GM21737 (cell line): Measurements from ENCODE around the gene DTNB.
A peak's percentile ranks its signal among the peaks of the same experiment; 100 is the strongest.

ENCODE experiments used
- ATAC-seq: cut with Tn5 transposase; IDR thresholded peaks from one replicate; pipeline ENCODE4 v1.9.1; 2021; ENCODE audit warnings: mild to moderate bottlenecking, moderate library complexity; ENCODE audit not compliant: unreplicated experiment

Gene DTNB

DNA sequence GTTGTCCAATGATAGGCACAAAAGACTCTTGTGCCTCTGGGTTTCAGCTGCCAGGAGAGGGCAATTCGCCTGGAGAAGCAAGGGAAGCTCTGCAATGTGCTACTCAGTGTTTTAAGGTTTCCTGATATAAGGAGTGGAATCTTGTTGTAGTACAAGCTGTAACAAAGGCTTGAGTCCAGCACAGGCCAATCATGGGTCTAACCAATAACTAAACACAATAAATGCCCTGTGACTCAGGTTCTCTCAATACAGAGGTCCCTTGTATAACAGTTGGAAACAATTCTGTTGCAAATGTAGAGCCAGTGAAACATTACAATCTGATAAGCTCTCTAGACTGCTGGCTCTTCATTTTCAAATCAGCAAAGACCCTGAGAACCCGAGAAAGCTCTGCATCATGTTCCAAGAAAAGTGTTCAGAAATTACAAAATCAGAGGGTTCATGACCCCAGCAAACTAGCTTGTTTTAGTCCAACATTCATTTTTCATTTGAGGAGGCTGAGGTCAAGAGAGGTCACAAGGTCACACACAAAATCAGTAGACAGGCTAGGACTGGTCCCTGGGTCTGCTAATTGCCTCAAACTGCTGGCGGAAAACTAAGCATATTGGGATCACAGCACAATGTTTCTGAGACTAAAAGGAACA, 272.7 kb downstream of the DTNB start:
- no peak for ATAC-seq

DNA sequence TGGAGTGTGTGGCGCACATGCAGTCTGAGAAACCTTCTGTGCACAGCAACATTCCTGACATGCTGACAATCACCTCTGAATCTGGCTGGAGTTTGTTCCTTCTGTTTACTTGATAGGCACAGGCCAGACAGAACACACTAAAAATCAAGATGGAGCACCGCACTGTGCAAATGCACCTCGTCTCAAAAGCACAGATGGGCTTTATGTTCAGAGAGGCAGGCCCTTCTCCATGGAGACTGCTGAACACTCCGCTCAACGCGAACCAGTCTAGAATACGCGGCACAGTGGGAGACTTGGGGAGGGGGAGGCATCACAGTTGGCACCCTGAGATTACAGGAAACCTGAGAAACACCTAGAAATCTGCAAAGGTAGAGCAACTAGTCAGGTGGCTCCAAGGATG, 273.2 kb downstream of the DTNB start:
- ATAC-seq, result no peak

DNA sequence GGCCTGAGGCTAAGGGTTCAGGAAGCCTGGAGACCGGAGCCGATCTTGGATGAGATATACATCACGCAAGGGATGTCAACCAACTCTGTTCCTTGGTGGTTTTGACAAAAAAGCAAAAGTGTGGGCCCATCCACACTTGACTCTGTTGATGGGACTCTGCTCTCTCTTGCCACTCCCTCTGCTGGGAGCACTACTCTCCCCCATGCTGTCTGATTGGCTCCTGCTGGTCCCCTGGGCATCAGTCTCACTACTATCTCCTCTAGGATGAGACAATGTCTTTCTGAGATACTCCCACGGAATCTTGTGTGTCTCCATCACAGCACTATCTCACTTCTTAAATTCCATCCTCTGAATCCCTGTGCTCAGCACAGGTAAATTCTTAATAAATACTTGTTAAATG, 274.8 kb downstream of the DTNB start:
- ATAC-seq, result no peak

DNA sequence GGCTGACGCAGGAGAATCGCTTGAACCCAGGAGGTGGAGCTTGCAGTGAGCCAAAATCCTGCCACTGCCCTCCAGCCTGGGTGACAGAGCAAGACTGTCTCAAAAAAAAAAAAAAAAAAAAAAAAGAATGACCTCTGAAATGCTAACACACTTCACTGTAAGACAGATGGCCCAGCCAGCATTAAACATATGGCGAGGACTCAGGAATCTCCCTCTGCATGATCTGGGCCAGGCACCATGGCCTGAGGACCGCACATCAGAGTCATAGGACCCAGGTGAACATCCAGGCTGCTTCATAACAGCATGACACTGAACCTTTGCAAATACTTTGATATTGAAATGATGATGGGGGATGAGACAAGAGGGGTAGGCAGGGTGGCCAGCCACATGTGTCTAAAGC, 275.6 kb downstream of the DTNB start:
- ATAC-seq, result no peak

DNA sequence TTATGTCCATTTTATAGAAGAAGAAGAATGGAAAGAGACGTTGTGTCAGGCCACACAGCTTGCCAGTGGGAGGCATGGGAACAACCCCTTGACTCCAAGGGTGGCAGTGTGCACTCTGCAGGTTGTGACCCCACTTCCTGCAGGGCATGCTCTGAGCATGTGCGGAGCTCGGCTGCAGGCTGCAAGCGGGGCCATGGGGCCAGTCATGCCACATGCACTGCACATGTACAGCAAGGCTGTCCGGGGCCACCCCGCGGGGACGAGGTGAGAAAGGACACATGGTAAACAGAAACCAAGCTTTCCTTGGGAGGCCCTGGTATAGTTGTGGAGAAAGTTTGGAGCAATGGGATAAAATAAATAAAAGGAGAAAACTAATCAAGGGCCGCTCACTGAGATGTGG, 284.2 kb downstream of the DTNB start:
- no peak for ATAC-seq

DNA sequence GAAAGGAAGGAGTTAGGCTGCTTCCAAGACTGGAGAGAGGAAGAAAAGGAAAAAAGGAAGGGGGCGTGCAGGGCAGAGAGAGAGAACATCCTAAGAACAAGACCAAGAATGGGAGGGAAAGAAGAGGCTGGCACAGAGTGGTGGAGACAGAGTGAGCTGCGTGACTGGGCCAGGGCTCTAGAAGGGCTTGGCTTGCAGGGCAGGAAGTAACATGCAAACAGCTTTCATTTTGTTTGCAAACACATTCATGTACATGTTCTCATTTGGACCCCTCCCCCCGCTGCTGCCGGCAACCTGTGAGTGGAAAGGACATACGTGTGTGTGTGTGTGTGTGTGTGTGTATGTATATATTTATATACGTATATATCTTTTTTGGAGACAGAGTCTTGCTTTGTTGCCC, 284.9 kb downstream of the DTNB start:
- peak; percentile 45 for ATAC-seq

DNA sequence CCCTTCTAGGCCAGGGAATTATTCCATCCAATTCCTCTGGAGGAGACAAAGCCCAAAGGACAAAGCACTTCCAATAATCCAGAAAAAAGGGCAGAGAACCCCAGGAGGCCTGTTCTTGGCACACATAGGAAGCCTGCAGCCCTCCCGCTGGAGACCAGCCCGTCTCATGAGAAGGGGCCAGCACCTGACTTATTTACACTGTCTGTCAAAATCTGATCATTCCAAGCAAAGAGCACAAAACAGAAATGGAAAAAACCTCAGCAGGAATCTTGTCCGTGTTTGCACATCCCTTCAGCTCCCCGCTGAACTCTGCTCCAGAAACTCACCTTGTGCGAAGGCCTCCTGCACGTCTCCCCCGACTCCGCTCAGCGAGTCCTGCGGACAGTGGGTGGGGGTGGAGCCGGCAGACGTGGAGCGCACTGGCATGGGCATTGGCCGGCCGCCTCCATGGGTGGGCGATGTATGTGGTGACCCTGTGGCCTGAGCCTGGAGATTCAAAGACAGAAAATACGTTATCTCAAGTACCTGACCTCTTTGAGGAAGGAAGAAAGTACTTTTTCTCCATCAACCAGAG, 285.4 kb downstream of the DTNB start:
- ATAC-seq, result no peak

DNA sequence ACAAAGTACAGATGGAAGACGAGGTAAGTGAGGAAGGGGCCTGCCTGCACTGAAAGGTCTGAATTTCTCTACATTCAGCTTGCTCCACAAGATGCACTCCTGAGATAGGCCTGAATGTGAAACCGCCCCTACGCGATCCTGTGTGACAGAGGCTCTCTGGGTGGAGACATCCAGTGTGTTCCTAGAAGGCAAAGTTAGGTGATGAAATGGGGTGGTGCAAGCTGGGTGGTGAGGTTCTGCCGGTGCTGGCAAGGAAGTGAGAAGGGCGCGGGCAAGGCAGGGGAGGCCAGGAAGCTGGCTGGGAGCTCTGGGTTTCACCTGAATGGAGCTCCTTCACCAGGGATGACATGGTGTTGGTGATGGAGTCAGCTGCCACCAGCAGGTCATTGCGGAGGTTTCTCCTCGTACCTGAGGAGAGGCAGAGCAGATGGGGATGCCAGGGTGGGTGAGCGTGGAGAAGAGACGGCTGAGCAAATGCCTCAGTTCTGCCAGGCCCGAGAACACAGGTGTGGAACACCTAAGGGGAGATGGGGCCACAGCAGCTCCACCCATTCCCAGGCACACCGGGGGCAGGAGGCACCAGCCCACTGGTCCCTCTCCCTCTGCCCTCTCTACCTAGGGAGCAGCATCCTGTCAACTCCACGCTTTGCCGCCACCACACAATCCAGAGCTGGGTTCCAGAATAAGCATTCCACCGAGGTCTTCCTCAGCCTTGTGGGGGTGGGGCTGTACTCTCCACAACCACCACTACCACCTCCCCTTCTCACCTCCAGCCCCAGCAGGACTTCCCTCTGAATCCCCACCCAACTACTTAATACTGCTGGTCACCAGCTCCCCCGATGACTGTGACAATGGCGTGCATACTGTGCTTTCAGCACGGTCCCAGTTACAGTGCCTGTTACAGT, 286.2 kb downstream of the DTNB start:
- ATAC-seq, result no peak

DNA sequence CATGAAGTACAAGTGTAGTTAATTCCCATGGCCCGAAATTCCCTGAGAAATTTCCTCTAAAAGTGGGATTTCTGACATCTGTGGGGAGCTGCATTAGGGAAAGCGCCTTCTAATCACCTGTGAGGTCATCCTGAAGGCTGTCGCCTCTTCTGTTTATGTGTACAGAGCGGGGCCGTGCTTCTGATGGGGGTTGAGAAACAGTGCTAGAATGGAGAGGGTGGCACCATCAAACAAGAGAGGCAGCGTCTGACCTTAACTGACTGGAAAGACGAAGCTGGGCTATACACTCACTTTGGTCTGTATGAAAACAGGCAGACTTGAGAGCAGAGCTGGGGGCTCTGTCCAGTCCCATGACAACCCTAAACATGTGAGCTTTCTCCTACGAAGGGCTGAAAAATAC, 287.5 kb downstream of the DTNB start:
- no peak for ATAC-seq

DNA sequence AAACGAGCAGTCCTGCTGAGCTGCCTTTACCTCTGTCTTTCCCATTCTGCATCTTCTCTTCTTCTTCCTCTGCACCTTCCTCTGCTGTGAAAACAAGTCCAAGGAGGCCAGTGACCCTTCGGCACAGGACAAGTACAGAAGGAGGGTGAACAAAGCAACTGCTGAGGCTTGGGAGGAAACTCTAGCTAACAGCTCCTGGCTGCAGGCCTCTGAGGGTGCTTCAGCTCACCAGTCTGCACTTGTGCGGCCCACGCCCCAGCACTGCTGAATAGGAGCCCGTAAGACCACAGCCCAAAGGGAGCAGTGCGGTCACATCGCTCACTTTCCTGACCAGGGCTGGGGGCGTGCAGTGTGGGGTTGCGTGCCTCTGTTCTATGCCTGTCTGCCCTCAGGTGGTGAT, 289.6 kb downstream of the DTNB start:
- ATAC-seq, result no peak

DNA sequence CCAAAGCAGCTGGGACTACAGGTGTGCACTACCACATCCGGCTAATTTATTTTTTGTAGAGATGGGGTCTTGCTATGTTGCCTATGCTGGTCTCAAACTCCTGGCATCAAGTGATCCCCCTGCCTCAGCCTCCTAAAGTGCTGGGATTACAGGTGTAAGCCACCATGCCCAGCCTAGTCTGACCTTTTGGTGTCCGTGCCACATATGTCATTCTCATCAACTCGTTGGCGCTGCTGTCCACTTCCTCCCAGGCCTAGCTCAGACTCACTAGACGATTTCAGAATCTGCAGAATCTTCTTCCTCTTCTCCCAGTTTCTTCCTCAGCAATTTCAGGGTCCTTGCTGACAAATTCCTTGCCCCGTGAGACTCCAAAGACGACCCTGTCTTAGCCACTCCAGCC, 291.9 kb downstream of the DTNB start:
- ATAC-seq, result no peak

DNA sequence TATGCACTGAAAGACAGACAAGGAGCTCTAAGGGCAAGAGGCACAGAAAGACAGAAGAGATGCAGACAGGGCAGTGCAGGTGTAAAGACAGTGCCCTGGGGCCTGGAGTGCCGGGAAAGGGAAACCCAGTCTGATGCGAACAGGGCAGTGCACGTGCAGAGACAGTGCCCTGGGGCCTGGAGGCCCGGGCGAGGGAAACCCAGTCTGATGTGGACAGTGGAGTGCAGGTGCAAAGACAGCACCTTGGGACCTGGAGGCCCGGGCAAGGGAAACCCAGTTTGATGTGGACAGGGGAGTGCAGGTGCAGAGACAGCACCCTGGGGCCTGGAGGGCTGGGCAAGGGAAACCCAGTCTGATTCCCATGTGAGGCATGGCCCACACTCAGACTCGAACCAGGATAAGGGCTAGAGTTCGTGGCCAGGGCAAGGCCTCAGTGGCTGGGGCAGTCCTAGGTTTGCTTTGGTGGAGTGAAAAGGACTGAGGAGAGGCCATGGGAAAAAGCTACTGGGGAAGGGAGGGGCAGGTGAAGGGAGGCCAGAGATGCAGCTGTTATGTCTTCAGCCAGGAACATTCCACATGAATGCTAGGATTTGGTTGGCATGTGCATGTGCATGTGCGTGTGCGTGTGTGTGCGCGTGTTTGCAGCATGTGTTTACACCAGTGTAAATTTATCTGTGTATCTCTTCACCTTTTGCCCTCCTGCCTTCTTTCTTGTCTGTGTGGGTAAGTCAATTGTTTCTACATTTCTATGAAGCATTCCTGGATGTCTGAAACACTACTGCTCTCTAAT, 292.6 kb downstream of the DTNB start:
- no peak for ATAC-seq

DNA sequence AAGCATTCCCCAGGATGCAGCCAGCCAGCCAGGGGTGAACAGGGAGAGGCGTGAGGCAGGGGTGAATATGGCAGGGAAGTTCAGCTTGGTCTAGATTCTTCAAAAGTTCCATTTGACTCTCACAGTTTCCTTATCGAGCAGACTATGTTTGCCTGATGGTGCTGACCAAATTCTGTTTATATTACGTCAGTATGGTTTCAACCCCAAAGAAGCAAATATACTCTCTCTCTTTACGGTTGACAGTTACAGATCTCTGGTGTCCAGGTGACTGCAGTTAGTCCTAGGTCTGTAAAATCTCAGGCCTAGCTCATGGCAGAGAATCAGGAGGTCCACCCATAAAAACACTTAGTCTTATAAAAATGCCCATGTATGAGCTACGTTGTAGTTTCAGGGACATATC, 293.4 kb downstream of the DTNB start:
- ATAC-seq, result no peak

DNA sequence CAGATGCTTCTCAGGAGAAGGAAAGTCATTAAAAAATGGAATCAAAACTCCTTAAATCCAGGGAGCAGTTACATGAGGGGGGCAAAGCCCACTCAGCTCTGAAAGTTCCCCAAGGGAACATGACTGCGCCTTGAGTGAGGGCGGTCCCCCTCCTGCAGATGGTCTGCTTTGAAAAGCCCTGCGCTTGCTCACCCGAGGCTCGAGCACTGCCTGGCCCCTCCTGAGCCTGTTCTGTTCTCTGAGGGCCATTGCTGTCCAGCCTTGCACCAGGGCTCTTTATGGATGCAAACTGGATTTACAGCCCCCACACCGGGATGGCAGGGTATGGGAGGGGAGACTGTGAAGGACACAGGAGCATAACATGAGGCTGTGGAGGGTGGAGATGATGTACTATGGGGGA, 293.8 kb downstream of the DTNB start:
- no peak for ATAC-seq

DNA sequence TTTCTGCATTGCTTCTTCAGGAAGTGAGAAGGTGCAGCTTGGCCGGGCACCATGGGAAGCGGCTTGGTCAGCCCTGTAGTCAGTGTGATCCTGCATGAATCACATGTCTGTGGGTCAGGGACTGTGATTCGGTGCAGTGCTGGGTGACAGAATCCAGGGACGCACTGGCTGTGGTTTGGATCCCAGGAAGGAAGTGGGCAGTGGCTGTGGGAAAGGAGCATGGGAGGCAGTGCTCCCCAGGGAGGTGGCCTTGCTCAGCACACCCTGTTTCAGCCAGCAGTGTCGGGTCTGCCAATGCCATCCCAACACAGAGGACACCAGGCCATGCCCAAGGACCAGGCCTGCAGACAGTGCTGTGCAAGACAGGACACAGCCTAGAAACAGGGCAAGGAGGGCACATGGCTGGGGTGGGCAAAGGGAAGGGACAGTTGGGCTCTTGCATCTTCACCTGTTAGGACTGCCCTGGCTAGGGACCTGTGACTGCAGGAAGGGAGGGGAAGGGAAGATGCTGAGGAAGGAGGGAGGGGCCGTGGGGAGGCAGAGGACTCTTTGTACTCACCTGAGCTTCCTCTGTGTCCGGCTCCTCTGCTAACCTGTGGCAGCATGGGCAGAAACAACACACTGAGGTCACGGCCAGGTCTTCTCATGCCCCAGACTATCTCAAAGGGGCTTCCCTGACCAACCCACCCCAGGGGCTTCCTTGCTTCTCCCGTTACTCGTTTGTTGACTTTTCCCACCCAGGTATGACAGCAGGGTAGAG, 294.5 kb downstream of the DTNB start:
- ATAC-seq, result no peak

DNA sequence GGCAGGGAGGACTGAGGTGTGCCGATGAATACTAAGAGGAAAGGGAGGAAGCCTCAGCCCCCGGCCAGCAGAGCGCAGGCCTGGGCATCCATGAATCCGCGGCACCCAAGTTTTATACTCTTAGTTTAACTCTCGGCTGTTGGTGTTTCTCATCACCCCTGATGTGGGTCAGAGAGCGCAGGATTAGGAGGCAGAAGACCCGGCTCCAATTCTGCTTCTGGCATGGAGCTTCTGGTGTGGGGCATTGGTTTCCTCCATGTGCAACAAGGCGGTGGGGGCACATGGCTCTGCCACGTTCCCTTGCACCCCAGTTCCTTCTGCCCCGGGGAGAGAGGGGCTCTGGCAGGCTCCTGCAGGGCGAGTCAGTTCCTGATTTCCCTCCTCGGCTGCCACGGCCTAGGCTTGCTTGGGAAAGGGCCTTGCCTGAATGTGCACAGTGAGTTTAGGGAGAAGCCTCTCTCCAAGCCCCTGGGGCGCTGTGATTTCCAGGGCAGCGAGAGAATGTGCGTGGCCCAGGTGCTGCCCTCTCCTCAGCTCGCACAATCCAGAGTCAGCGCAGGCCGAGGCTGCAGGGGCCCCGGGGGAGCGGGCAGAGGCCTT, 295.5 kb downstream of the DTNB start:
- no peak for ATAC-seq

DNA sequence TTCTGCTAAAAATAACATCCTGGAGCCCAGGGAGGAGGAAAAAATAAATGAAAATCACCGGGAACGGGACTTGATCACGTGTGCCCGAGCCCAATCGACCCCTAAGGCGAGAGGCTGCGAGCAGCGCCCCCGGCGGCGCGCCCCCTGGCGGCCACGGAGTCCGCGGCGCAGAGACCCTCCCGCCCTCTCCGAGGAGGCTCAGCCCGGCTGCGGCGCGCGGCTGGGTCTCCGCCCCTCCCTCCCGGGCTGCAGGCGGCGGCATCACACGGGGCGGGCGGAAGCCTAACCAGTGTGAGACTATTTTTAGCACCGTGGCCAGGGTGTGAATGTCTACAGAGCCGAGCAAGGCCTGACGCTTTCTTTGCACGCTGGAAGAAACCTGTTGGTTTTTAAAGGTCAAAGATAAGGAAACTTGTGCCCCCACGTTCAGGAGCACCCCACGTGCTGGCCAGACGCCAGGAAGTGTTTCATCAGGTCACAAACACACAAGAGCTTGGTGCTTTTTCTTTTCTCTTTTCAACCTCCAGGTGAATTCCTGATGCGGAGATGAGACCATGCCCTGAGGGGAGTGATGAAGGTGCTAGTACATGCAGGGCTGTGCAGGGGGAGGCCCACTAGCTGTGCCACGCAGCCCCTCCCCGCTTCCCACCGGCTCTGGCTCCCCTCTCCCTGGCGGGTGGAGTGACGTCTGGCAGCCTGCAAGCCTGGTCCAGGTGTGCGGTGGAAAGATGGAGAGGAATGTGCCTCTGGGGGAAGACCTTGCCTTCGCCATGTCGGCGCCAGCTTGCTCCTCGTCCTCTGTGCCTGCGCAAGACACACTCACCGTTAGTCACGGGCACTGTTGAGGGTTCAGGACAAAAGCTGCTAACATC, 296.4 kb downstream of the DTNB start:
- ATAC-seq, result peak; percentile 98

DNA sequence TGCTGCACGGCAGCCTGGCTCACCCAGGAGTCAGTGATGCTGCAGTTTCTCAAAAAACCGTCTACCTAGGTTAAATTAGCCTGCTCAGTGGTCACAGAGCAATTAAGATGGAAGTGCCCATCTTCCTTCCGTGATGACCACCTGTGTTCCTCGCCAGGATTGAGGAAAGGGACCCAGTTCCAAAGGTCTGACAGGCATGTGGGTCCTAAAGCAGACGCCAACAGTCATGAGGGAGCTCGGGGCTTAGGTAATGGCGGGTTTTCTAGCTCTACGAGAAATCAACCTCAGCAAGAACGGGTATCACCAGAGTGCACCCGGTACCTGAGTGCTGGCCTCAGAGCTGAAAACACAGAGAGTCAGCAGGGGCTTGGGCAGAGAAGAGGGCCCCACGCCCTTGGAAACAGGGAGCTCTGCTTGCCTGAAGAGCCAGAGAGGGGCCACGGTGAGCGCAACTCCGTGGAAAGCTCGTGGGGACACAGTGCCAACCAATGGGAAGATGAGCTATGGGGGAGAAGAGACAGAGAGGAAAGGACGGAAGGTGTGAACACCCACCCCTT, 297.3 kb downstream of the DTNB start:
- ATAC-seq, result no peak

DNA sequence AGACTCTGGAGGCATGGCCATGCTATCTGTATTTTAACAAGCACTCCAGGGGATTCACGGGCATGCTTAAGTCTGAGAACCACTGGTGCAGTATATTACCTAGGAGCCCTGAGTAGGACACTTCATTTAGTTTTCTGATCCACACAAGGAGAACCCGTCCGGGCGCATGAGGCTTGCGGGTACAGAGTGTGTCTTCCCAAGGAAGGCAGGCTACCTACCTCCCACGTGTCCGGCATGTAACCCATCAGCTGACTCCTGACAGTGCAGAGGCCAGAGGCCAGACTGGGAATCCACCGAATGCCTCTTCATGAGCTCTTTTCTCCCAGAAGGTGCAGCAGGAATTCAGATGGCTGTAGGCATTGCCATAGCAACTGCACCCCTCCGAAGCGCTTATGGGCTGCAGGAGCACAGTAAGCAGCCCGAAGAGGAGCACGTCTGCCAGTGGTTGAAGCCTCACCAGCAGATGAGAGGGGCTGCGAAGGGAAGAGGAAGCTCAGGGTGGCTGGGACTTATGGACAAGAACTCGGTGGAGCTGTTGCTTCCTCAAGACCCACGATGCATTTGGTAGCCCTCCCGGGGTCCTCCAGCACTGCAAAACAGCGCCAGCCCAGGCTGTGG, 297.9 kb downstream of the DTNB start:
- no peak for ATAC-seq
